ENCODE results near the gene ABCA13. TPM values are rescaled to one million over a fixed set of nuclear protein-coding genes. Genes with fewer than 3 reads are reported as not detected.

Gene ABCA13
- polyA plus RNA-seq, 1 of the 3 experiments (the other 2 are of a cell fraction), result not detected

- TF ChIP-seq PBX3 (IDR thresholded peaks at IDR 0.05), result no peak
- TF ChIP-seq GATA2 (CRISPR knock-in tag; IDR thresholded peaks at IDR 0.05), result no peak
- TF ChIP-seq MAX (IDR thresholded peaks at IDR 0.05; ENCODE audit: low read depth), result no peak
Observed at GRCh38 chr7:48512892-48513291, 341.6 kb downstream of the ABCA13 start (continued).

- H3K4me1 ChIP-seq (ENCODE audit: control insufficient read depth in 1 of 2, insufficient read depth in 2 of 2, low read depth in 1 of 2, low read length in 1 of 2), result no peaks in the 10 kb centered on the region
- ChIA-PET CTCF (no interaction called here), POLR2A (no interaction called here)
- TF ChIP-seq GABPA (IDR thresholded peaks at IDR 0.05; ENCODE audit: low read depth) (no peak), TEAD4 (IDR thresholded peaks at IDR 0.05; ENCODE audit: borderline replicate concordance, insufficient read depth) (no peak), USF2 (IDR thresholded peaks at IDR 0.05; ENCODE audit: borderline replicate concordance, low read depth, low read length) (no peak), FOSL2 (IDR thresholded peaks at IDR 0.05; ENCODE audit: borderline replicate concordance, low read depth) (no peak), MXI1 (IDR thresholded peaks at IDR 0.05; ENCODE audit: low read depth, low read length) (no peak), EP300 (IDR thresholded peaks at IDR 0.05; ENCODE audit: borderline replicate concordance in 1 of 2, low read depth in 1 of 2, low read length in 1 of 2) (no peak), PBX3 (IDR thresholded peaks at IDR 0.05) (no peak), GATA2 (CRISPR knock-in tag; IDR thresholded peaks at IDR 0.05) (no peak), YY1 (IDR thresholded peaks at IDR 0.05; ENCODE audit: low read depth) (no peak), SIN3A (IDR thresholded peaks at IDR 0.05; ENCODE audit: borderline replicate concordance, low read depth, low read length) (no peak), RCOR1 (IDR thresholded peaks at IDR 0.05; ENCODE audit: low read length) (no peak), FOXJ3 (CRISPR knock-in tag; IDR thresholded peaks at IDR 0.05) (no peak), RFX5 (IDR thresholded peaks at IDR 0.05; ENCODE audit: low read length) (no peak), CTCF (IDR thresholded peaks at IDR 0.05) (no peak), ELF1 (IDR thresholded peaks at IDR 0.05) (no peak), REST (IDR thresholded peaks at IDR 0.05; ENCODE audit: low read depth, low read length) (no peak), TAF1 (IDR thresholded peaks at IDR 0.05; ENCODE audit: borderline replicate concordance, low read depth, low read length) (no peak)
- no peaks in the 10 kb centered on the region for H3K9me3 ChIP-seq
- H3K9me2 ChIP-seq, result no peaks in the 10 kb centered on the region
- H3K4me3 ChIP-seq (ENCODE audit: low read depth in 2 of 2, low read length in 1 of 2), result no peak overlapping the region
- peaks cover 21% of the 10 kb centered on the region; the same call in 1 of the 2 replicates for H3K27me3 ChIP-seq (ENCODE audit: insufficient read depth)
- no peaks in the 10 kb centered on the region for H3K79me2 ChIP-seq (ENCODE audit: insufficient read depth)
- no peaks in the 10 kb centered on the region for H4K20me1 ChIP-seq (ENCODE audit: insufficient read depth)
- 8% methylated on average over 3 of the region's 3 CpGs for WGBS (ENCODE audit: low lambda C conversion rate)
- no peaks in the 10 kb centered on the region for H3K36me3 ChIP-seq (replicated peaks in 1 of 2; ENCODE audit: control insufficient read depth in 1 of 2, insufficient read depth in 2 of 2, low read length in 1 of 2)
- H2AFZ ChIP-seq (ENCODE audit: low read depth), result no peak overlapping the region
- H3K9ac ChIP-seq, result no peak overlapping the region
- H3K27ac ChIP-seq (ENCODE audit: low read depth in 2 of 2, low read length in 1 of 2), result no peak overlapping the region
- H3K4me2 ChIP-seq, result no peak overlapping the region
- no peaks in the 10 kb centered on the region for H3F3A ChIP-seq (replicated peaks; ENCODE audit: insufficient read depth)
- no peak for DNase-seq
Observed at GRCh38 chr7:48515171-48515570, 343.9 kb downstream of the ABCA13 start.
